Activated naive CD8-positive, alpha-beta T cell (primary cell): ENCODE data around the gene DAZAP1.

Experiments
- H3K27ac Mint-ChIP-seq: one replicate; pipeline ENCODE4 v1.8.0; 2021; ENCODE audit warnings: mixed read lengths
- H3K27me3 Mint-ChIP-seq: one replicate; pipeline ENCODE4 v1.8.0; 2021; ENCODE audit warnings: mixed read lengths
- H3K36me3 Mint-ChIP-seq: one replicate; pipeline ENCODE4 v1.8.0; 2021; ENCODE audit warnings: mixed read lengths
- H3K4me1 Mint-ChIP-seq: one replicate; pipeline ENCODE4 v1.8.0; 2021; ENCODE audit warnings: low read depth, mixed read lengths
- H3K4me3 Mint-ChIP-seq: one replicate; pipeline ENCODE4 v1.8.0; 2021; ENCODE audit warnings: mild to moderate bottlenecking, mixed read lengths
- H3K9me3 Mint-ChIP-seq: one replicate; pipeline ENCODE4 v1.8.0; 2021; ENCODE audit warnings: low read depth, mixed read lengths

Gene DAZAP1

DNA sequence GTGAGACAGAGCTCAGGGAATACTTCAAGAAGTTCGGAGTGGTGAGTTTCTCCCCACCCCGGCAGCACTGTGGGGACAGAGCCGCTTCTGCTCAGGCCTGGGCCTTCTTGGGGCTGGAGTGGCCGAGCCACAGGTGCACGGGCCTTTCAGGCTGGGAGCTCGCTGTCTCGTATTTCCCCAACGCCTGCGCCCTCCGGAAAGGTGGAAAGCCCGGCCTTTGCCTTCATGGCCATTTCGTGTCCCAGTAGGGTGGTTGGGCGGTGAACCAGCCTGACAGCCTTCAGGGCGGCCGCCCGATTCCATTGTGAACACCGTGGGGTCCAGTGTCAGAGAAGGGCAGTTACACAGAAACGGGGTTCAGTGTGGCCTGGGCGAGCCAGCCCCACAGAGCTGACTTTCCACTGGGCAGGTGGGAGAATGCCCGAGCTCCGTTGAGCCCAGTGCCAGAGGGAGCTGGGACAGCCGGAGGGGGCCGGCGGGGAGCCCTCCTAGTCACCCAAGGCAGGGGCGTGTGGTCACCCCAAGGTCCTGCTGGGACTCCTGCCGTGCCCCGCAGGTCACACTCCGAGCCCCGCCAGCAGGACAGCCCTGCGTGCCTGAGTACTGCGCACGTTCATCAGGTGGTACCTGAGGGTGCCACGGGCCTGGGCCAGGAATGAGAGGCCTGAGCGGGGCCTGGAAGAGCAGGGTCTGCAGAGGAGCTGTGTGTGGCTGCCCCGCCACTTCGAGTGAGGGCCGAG, 14.0 kb downstream of the DAZAP1 start:
- Mint-ChIP-seq H3K4me1 (peaks cover 11% of the 10 kb centered on the region), H3K9me3 (no peaks in the 10 kb centered on the region), H3K27ac (no peak overlapping the region), H3K36me3 (no peaks in the 10 kb centered on the region), H3K4me3 (no peak overlapping the region), H3K27me3 (no peaks in the 10 kb centered on the region)

DNA sequence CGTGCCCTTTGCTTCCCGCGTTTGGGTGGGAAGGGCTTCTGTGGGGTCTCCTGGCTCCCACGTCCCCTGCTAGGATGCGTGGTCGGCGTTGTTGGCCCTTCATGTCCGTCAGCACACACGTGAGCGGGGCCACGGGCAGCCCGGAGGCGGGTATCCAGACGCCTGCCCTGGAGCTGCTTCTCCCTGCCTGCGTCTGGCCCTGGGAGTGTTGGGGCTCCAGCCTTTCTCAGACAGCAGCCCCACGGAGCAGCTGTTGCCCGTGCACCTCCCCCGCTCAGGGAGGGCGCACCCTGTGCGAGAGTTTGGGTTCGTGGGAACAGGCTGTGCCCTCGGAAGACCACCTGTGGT, 14.5 kb downstream of the DAZAP1 start:
- H3K9me3 Mint-ChIP-seq, result no peaks in the 10 kb centered on the region
- no peak overlapping the region for H3K4me3 Mint-ChIP-seq
- no peak overlapping the region for H3K27ac Mint-ChIP-seq
- no peaks in the 10 kb centered on the region for H3K36me3 Mint-ChIP-seq
- H3K4me1 Mint-ChIP-seq, result peaks cover 9% of the 10 kb centered on the region
- no peaks in the 10 kb centered on the region for H3K27me3 Mint-ChIP-seq

DNA sequence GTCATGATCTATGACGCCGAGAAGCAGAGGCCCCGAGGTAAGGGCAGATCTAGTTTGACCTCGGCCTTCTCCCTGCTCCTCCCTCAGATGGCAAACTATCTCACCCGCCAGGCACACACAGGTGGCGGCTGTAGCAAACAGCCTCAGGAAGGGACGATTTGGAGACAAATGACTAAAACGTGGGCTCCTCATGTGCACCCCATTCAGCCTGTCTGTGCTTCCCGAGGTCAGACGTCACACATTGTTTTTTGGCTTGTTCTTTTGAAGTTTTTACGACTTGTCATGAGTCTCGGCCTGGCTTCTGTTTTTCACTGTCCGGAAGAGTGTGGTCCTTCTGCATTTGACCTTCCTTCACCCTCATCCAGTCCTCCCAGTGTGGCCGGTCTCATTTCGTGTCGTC, 15.0 kb downstream of the DAZAP1 start:
- Mint-ChIP-seq H3K4me3 (no peak overlapping the region), H3K9me3 (no peaks in the 10 kb centered on the region), H3K36me3 (no peaks in the 10 kb centered on the region), H3K27me3 (no peaks in the 10 kb centered on the region), H3K27ac (no peak overlapping the region), H3K4me1 (peaks cover 5% of the 10 kb centered on the region)

DNA sequence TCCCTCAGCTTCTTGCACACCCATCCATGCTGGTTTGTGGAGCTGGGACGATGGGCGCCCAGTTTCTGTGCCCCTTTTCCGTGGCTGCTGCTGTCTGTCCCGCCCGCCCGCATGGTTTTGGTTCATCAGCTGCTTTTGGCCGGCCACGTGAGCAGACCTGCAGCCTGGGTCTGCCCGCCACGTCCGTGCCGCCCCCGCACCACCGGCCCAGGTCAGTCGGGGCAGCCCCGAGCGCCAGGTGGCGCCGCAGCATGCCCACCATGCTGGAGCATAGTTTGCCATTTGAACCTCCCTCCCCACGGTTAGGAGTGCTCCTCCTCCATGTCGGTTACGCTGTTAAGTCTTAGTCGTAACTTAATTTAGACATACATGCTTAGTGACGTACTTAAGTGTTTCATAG, 15.6 kb downstream of the DAZAP1 start:
- H3K27ac Mint-ChIP-seq, result no peak overlapping the region
- no peak overlapping the region for H3K4me3 Mint-ChIP-seq
- H3K36me3 Mint-ChIP-seq, result no peaks in the 10 kb centered on the region
- no peaks in the 10 kb centered on the region for H3K9me3 Mint-ChIP-seq
- peaks cover 2% of the 10 kb centered on the region for H3K4me1 Mint-ChIP-seq
- H3K27me3 Mint-ChIP-seq, result no peaks in the 10 kb centered on the region

DNA sequence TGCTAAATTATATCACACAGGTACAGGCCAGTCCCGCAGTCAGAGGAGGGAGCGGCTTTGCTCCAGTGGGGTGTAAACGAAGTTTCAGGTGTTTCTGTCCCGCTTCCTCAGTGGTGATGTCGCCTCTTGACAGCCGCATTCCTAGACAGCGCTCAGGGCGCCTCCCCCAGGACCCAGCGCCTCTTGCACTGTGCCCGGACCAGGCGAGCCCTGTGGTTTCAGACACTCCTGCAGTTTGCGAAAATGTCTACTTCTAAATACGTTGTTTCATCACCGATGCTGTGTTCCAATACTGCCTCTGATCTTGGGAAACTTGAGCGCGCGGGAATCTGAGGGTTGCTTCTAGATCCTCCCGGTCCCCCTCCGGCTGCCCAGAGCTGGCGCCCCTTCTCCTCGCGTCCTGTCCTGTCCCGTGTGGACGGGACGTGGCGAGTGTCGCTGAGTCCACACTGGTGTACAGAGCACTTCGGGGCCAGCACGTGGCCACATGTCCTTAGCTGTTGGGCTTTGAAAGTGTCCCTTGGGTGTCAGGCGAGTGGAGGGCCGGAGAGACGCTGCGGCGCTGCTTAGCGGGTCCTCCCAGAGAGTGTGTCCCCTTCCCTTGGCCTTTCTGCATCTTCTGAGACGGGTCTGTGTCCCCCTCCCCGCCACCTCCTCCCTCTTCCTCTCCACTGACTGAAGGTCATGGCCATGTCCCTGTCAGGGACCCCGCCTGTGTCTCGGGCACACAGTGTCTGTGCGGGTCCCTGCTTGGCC, 16.2 kb downstream of the DAZAP1 start:
- Mint-ChIP-seq H3K36me3 (no peaks in the 10 kb centered on the region), H3K27ac (no peak overlapping the region), H3K4me1 (peaks cover 2% of the 10 kb centered on the region)

DNA sequence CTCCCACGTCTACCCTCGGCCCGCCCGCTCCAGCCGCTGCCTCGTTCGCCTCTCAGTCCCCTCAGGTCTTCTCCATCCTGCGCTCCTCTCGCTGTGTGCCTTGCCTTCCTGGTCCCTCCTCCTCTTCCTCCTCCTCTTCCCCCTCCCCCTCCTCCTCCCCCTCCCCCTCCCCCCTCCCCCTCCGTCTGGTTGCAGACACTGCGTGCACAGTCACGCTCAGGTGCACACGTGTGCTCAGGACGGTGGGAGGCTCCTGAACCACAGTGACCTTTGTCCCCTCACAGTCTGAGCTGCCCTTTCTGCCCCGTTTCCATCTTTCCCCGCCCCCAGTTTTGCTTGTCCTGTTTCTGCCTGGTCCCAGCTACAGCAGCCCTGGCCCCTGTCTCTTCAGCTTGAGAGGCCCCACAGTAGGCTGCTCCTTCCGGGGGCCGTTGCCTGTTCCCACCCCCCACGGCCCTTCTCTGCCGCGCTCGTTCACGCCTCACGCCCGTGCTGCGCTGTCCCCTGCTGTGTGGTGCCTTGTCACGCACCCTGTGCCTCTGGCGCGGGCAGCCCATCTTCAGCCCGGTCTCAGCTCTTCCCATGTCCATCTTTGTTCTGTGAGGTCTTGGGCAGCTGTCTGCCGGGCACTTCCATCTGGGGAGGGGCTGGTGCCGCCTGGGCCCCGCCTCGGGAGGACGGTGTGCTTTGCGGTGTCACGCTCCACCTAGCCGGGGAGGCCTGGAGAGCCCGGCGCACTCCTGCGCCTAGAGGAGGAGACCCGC, 17.0 kb downstream of the DAZAP1 start:
- no peaks in the 10 kb centered on the region for H3K9me3 Mint-ChIP-seq
- no peak overlapping the region for H3K4me3 Mint-ChIP-seq
- peaks cover 2% of the 10 kb centered on the region for H3K4me1 Mint-ChIP-seq
- H3K27me3 Mint-ChIP-seq, result no peaks in the 10 kb centered on the region
- no peak overlapping the region for H3K27ac Mint-ChIP-seq
- no peaks in the 10 kb centered on the region for H3K36me3 Mint-ChIP-seq

More for the DNA sequence above, 16.2 kb downstream of the DAZAP1 start:
- no peak overlapping the region for H3K4me3 Mint-ChIP-seq
- no peaks in the 10 kb centered on the region for H3K27me3 Mint-ChIP-seq
- H3K9me3 Mint-ChIP-seq, result no peaks in the 10 kb centered on the region

DNA sequence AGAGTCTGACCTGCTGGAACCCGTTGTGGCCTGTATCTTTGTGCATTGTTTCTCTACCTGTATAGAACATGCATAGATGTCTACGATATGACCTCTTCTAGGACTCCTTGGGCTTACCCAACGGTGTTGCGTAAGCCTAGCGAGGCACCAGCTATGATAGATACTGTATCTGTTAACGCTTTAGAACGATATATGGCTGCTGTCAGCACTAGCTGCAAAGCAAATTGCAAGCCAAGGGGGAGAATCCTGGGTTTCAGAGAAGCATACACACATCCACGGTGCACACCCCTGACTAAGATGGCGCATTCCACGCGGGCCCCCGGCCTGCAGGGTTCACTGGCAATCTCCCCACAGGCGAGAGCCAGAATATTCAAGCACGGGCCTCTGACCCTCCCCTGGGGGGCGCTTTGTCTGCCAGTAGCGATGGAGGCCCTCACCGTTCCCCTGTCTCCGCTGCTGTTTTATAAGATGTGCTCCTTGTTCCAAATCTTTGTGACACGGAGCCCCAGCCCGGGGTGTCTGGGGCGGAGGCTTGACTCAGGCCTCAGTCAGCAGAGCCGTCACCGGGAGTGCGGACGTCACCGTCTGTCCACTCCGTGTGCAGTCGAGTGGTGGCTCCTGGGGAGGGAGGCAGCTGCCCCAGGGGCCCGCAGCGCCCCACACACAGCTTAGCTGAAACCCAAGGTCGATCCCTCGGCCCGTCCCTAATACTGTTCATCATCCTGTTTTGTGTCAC, 17.9 kb downstream of the DAZAP1 start:
- Mint-ChIP-seq H3K4me3 (no peak overlapping the region), H3K36me3 (no peaks in the 10 kb centered on the region), H3K27ac (no peak overlapping the region), H3K9me3 (no peaks in the 10 kb centered on the region), H3K4me1 (peaks cover 2% of the 10 kb centered on the region), H3K27me3 (no peaks in the 10 kb centered on the region)

DNA sequence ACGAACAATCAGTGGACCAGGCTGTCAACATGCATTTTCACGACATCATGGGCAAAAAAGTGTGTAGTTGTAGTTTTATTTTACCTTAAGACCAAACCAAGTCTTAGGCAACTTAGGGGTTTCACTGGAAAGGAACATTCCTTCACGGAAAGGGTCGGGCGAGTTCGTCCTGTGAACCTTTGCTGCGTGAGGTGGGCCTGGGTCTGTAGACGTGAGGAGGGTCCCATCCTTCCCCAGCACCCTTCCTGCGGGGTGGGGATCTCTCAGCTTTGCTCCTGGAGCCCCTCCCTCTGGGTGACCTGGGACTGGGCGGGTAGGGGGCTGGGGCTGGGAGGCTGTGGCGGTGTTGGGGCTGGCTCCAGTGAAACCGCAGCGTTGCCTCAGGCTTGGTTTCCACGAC, 18.5 kb downstream of the DAZAP1 start:
- Mint-ChIP-seq H3K36me3 (no peaks in the 10 kb centered on the region), H3K27ac (no peak overlapping the region), H3K4me1 (peaks cover 2% of the 10 kb centered on the region), H3K9me3 (no peaks in the 10 kb centered on the region), H3K4me3 (no peak overlapping the region), H3K27me3 (no peaks in the 10 kb centered on the region)

DNA sequence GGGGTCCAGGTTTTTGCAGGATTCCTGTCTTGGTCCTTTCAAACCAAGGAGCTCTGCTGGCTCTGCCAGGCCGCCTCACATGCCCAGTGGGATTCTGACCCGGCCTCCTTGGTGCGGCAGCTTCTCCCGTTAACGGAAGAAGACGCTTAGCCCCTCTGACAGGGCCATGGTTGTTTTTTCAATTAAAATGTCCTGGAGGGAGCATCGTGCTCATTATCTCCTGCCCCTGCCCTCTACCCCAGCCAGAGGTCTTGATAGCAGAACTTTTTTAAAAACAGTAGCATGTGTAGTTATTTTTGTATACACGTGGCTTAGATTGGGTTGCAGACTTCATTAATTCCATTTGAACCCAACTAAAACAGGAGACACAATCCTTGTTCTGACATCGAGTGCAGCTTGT, 19.4 kb downstream of the DAZAP1 start:
- Mint-ChIP-seq H3K9me3 (no peaks in the 10 kb centered on the region), H3K36me3 (no peaks in the 10 kb centered on the region), H3K27ac (no peak overlapping the region), H3K4me3 (no peak overlapping the region), H3K4me1 (peaks cover 2% of the 10 kb centered on the region), H3K27me3 (no peaks in the 10 kb centered on the region)

DNA sequence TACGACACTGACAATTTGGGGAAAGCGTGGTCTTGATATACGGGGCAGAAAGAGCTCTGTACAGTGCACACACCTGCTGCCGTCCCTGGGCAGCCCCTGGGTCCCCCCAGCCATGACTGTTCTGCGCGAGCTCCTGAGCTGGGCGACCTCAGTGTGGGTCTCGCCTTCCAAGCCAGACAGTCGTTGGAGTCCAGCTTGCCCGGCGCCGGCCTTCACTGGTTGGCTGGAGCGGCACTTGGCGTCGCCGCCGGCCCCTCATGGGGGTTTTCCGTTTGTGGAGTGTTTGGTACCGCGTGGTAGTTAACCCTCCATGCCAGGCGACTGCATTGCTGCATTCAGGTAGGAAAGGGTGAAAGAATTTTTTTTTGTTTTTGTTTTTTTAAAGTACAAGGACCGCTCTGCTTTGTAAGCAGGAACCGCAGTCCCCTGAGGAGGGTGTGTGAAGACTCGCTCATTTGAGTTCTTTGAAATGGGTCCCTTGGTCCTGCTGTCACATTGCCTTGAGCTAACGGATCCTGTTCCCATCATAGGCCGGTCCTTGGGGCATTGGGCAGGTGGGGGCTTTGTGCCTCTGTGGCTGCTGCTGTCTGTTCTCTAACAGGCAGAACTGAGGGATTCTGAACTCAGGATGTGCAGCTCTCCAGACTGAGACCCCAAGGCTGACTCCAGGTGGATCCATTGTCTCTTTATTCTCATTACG, 20.0 kb downstream of the DAZAP1 start:
- H3K9me3 Mint-ChIP-seq, result no peaks in the 10 kb centered on the region
- no peak overlapping the region for H3K27ac Mint-ChIP-seq
- no peak overlapping the region for H3K4me3 Mint-ChIP-seq
- H3K4me1 Mint-ChIP-seq, result peaks cover 2% of the 10 kb centered on the region
- H3K36me3 Mint-ChIP-seq, result no peaks in the 10 kb centered on the region
- no peaks in the 10 kb centered on the region for H3K27me3 Mint-ChIP-seq

DNA sequence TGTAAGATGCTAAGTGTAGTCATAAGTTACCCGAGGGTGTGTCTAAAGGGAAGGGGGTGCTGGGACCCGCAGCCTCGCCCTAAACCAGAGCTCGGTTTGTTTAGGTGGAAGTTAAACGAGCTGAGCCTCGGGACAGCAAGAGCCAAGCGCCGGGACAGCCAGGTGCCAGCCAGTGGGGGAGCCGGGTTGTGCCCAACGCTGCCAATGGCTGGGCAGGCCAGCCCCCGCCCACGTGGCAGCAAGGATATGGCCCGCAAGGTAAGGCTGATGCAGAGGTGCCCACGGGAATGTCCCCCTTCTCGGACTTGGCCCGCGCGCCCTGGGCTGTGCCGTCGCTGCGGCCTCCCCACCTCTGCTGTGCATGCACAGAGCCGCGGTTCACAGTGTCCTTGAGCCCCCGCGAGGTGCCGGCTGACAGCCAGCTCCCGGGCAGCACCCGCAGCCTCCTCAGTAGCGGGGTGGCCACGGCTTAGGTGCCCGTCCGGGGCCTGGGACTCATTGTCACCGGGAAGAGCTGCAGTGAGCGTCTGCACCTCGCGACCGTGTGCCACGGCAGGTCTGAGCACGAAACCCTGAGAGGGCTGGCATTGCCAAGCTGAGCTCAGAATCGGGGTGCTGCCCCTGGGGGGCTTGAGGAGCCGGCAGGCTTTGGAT, 21.5 kb downstream of the DAZAP1 start:
- Mint-ChIP-seq H3K9me3 (no peaks in the 10 kb centered on the region), H3K4me3 (no peak overlapping the region), H3K27ac (no peak overlapping the region), H3K27me3 (no peaks in the 10 kb centered on the region), H3K4me1 (peaks cover 2% of the 10 kb centered on the region), H3K36me3 (no peaks in the 10 kb centered on the region)

DNA sequence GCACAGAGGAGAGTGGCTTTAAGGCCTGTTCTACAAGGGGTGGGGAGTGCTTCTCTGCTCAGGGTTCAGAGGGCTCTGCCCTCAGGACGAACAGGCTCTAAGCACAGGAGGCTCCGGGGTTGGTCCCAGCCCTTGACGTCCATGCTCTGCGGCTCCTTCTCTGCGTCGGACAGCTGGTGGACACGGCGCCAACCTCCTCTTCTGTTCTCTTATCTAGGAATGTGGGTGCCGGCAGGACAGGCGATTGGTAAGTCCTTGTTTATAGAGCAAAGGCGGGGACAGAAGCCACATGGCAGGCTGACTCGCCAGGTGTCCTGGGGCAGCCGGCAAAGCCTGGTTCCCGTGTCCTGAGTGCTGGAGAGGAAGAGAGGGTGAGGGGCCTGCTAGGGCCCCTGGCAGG, 22.4 kb downstream of the DAZAP1 start:
- no peak overlapping the region for H3K4me3 Mint-ChIP-seq
- H3K4me1 Mint-ChIP-seq, result peaks cover 2% of the 10 kb centered on the region
- no peaks in the 10 kb centered on the region for H3K9me3 Mint-ChIP-seq
- H3K27ac Mint-ChIP-seq, result no peak overlapping the region
- H3K27me3 Mint-ChIP-seq, result no peaks in the 10 kb centered on the region
- H3K36me3 Mint-ChIP-seq, result no peaks in the 10 kb centered on the region

DNA sequence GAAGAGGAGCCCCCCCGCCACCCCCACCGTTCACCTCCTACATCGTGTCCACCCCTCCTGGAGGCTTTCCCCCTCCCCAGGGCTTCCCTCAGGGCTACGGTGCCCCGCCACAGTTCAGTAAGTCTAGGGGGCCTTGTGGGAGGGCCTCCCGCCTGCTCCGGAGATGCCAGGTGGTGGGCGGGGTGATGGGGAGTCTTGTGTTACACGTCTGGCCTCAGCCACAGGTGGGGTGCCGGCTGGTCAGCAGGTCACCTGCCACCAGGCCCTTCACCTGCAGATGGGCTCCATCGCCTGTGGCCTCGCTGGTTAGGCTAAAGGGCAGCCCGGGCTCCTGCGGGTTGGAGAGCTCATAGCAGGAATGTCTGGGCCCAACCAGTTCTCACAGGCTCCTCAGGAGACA, 22.9 kb downstream of the DAZAP1 start:
- H3K27me3 Mint-ChIP-seq, result no peaks in the 10 kb centered on the region

More for the DNA sequence above, 22.9 kb downstream of the DAZAP1 start:
- no peak overlapping the region for H3K4me3 Mint-ChIP-seq
- H3K4me1 Mint-ChIP-seq, result no peaks in the 10 kb centered on the region
- no peaks in the 10 kb centered on the region for H3K36me3 Mint-ChIP-seq
- H3K27ac Mint-ChIP-seq, result no peak overlapping the region
- H3K9me3 Mint-ChIP-seq, result no peaks in the 10 kb centered on the region
